HepG2 (cell line): ENCODE data around the gene HELZ2. TPM values are rescaled to one million over a fixed set of nuclear protein-coding genes. Genes with fewer than 3 reads are reported as not detected.
A peak's percentile ranks its signal among the peaks of the same experiment; 100 is the strongest.

Experiments
- AGO1 ChIP-seq: fragments of 200-400 bp; formaldehyde crosslinking; IDR thresholded peaks from 2 replicates; pipeline ENCODE4 v1.6.1; 2017; ENCODE audit warnings: mild to moderate bottlenecking, low read depth, low read length, moderate library complexity; ENCODE audit not compliant: poor library complexity, severe bottlenecking
- CHD2 ChIP-seq: IDR thresholded peaks from 2 replicates; pipeline ENCODE4 v1.6.1; 2011; ENCODE audit warnings: low read depth, low read length, improper control_type of control experiment
- FLYWCH1 ChIP-seq: sonication (generic); formaldehyde crosslinking; IDR thresholded peaks from 2 replicates; pipeline ENCODE4 v1.8.1; 2023; ENCODE audit warnings: mild to moderate bottlenecking, missing genetic modification reagents
- KLF11 ChIP-seq: IDR thresholded peaks from 2 replicates; pipeline ENCODE4 v1.6.1; 2016; ENCODE audit warnings: missing compliant biosample characterization
- MIXL1 ChIP-seq: IDR thresholded peaks from 2 replicates; pipeline ENCODE4 v1.6.1; 2016
- PTBP1 ChIP-seq: fragments of 200-400 bp; formaldehyde crosslinking; IDR thresholded peaks from 2 replicates; pipeline ENCODE4 v1.6.1; 2018; ENCODE audit warnings: low read length, low read depth; ENCODE audit not compliant: poor library complexity, severe bottlenecking
- RBAK ChIP-seq: sonication (generic); formaldehyde crosslinking; IDR thresholded peaks from 2 replicates; pipeline ENCODE4 v1.5.1; 2020; ENCODE audit warnings: mild to moderate bottlenecking, missing genetic modification reagents
- SP4 ChIP-seq: sonication (generic); formaldehyde crosslinking; IDR thresholded peaks from 2 replicates; pipeline ENCODE4 v1.8.1; 2023; ENCODE audit warnings: mild to moderate bottlenecking, missing genetic modification reagents
- SRF ChIP-seq: IDR thresholded peaks from 2 replicates; pipeline ENCODE4 v1.6.1; 2011; ENCODE audit warnings: mild to moderate bottlenecking, low read depth, low read length, moderate library complexity
- TCF7 ChIP-seq: sonication (generic); IDR thresholded peaks from 2 replicates; pipeline ENCODE4 v1.6.1; 2016; ENCODE audit warnings: antibody characterized with exemption, low read depth
- TSC22D2 ChIP-seq: sonication (generic); formaldehyde crosslinking; IDR thresholded peaks from 2 replicates; pipeline ENCODE4 v1.5.1; 2020; ENCODE audit warnings: missing genetic modification reagents, mild to moderate bottlenecking, borderline replicate concordance
- ZFP36L1 ChIP-seq: sonication (generic); formaldehyde crosslinking; IDR thresholded peaks from 2 replicates; pipeline ENCODE4 v1.8.0; 2022; ENCODE audit warnings: mild to moderate bottlenecking, missing genetic modification reagents, moderate library complexity
- ZNF292 ChIP-seq: sonication (generic); formaldehyde crosslinking; IDR thresholded peaks from 2 replicates; pipeline ENCODE4 v1.8.1; 2022; ENCODE audit warnings: mild to moderate bottlenecking, low read depth, missing genetic modification reagents, borderline replicate concordance
- ZNF383 ChIP-seq: sonication (generic); formaldehyde crosslinking; IDR thresholded peaks from 2 replicates; pipeline ENCODE4 v1.4.0; 2020; ENCODE audit warnings: missing genetic modification reagents, mild to moderate bottlenecking, borderline replicate concordance
- polyA plus RNA-seq, 8 experiments: library from polyadenylated mRNA; depleted of rRNA in 3 of 8; stranded (reverse) in 7 of 8; unstranded in 1 of 8; fragments of >200 nt; fragmentation: Illumina TruSeq in 4 of 8; extraction: Trizol in 4 of 8; gene quantifications; 2 replicates each; pipeline versions ENCODE4 v1.2.1 to v1.2.3, GENCODE V29; 2011 to 2016; ENCODE audit warnings: low read depth in 4 of 8, missing spikeins in 1 of 8, mixed read lengths in 1 of 8; ENCODE audit not compliant: insufficient read depth in 1 of 8
- total RNA-seq, 5 experiments: library from RNA; depleted of rRNA; stranded (reverse); fragments of >200 nt; fragmentation: Illumina TruSeq; extraction: Trizol; gene quantifications; 2 replicates each; pipeline ENCODE4 v1.2.3, GENCODE V29; 2016; ENCODE audit warnings: low read depth in 1 of 5
- TF ChIP-seq, protein P1 (sequence below): sonication (generic); formaldehyde crosslinking; IDR thresholded peaks from 2 replicates; pipeline ENCODE4 v1.4.0; 2020; ENCODE audit warnings: missing genetic modification reagents
- TF ChIP-seq, protein P2 (sequence below): fragments of 450-650 bp; IDR thresholded peaks from 2 replicates; pipeline ENCODE4 v1.6.1; 2017; ENCODE audit warnings: mild to moderate bottlenecking
- TF ChIP-seq, protein P3 (sequence below): sonication (generic); formaldehyde crosslinking; IDR thresholded peaks from 2 replicates; pipeline ENCODE4 v1.4.0; 2020; ENCODE audit warnings: missing genetic modification reagents, borderline replicate concordance
- TF ChIP-seq, protein P4 (sequence below): sonication (generic); formaldehyde crosslinking; IDR thresholded peaks from 2 replicates; pipeline ENCODE4 v1.4.0; 2020; ENCODE audit warnings: low read depth, missing genetic modification reagents

Gene HELZ2
- total and polyA plus RNA-seq, 2 of the 13 experiments (the other 11 are each of a cell fraction or from before 2014, with no cell fraction given), result 9.6 to 10.1 TPM

DNA sequence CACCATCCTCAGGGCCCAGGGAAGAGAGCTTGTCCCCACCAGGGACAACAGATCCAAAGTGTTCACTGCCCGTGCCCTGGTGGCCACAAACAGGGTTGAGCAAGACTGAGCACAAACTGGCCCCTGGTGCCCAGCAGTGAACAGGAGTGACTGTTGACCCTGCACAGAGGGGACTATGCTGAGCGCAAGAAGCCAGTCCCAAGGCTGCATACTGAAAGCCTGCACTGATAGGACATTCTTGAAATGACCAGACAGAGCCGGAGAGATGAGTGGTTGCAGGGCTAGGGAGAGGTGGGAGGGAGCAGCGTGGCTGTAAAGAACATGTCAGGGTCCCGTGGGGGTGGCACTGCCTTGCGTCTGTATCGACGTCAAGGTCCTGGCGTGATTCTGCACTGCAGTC, 23.0 kb downstream of the HELZ2 start (continued):
- TF ChIP-seq ZNF292 (CRISPR knock-in tag) (no peak), FLYWCH1 (no peak), RBAK (CRISPR knock-in tag) (no peak), TSC22D2 (CRISPR knock-in tag) (no peak), ZNF383 (CRISPR knock-in tag) (no peak), AGO1 (no peak), CHD2 (no peak), ZFP36L1 (CRISPR knock-in tag) (no peak), KLF11 (no peak), SRF (no peak), TCF7 (no peak), SP4 (CRISPR knock-in tag) (no peak), PTBP1 (no peak), MIXL1 (CRISPR knock-in tag) (no peak)
- TF ChIP-seq, protein P1, sequence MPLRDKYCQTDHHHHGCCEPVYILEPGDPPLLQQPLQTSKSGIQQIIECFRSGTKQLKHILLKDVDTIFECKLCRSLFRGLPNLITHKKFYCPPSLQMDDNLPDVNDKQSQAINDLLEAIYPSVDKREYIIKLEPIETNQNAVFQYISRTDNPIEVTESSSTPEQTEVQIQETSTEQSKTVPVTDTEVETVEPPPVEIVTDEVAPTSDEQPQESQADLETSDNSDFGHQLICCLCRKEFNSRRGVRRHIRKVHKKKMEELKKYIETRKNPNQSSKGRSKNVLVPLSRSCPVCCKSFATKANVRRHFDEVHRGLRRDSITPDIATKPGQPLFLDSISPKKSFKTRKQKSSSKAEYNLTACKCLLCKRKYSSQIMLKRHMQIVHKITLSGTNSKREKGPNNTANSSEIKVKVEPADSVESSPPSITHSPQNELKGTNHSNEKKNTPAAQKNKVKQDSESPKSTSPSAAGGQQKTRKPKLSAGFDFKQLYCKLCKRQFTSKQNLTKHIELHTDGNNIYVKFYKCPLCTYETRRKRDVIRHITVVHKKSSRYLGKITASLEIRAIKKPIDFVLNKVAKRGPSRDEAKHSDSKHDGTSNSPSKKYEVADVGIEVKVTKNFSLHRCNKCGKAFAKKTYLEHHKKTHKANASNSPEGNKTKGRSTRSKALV (CRISPR knock-in tag), result no peak
- TF ChIP-seq, protein P2, sequence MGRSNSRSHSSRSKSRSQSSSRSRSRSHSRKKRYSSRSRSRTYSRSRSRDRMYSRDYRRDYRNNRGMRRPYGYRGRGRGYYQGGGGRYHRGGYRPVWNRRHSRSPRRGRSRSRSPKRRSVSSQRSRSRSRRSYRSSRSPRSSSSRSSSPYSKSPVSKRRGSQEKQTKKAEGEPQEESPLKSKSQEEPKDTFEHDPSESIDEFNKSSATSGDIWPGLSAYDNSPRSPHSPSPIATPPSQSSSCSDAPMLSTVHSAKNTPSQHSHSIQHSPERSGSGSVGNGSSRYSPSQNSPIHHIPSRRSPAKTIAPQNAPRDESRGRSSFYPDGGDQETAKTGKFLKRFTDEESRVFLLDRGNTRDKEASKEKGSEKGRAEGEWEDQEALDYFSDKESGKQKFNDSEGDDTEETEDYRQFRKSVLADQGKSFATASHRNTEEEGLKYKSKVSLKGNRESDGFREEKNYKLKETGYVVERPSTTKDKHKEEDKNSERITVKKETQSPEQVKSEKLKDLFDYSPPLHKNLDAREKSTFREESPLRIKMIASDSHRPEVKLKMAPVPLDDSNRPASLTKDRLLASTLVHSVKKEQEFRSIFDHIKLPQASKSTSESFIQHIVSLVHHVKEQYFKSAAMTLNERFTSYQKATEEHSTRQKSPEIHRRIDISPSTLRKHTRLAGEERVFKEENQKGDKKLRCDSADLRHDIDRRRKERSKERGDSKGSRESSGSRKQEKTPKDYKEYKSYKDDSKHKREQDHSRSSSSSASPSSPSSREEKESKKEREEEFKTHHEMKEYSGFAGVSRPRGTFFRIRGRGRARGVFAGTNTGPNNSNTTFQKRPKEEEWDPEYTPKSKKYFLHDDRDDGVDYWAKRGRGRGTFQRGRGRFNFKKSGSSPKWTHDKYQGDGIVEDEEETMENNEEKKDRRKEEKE, result no peak
- TF ChIP-seq, protein P3, sequence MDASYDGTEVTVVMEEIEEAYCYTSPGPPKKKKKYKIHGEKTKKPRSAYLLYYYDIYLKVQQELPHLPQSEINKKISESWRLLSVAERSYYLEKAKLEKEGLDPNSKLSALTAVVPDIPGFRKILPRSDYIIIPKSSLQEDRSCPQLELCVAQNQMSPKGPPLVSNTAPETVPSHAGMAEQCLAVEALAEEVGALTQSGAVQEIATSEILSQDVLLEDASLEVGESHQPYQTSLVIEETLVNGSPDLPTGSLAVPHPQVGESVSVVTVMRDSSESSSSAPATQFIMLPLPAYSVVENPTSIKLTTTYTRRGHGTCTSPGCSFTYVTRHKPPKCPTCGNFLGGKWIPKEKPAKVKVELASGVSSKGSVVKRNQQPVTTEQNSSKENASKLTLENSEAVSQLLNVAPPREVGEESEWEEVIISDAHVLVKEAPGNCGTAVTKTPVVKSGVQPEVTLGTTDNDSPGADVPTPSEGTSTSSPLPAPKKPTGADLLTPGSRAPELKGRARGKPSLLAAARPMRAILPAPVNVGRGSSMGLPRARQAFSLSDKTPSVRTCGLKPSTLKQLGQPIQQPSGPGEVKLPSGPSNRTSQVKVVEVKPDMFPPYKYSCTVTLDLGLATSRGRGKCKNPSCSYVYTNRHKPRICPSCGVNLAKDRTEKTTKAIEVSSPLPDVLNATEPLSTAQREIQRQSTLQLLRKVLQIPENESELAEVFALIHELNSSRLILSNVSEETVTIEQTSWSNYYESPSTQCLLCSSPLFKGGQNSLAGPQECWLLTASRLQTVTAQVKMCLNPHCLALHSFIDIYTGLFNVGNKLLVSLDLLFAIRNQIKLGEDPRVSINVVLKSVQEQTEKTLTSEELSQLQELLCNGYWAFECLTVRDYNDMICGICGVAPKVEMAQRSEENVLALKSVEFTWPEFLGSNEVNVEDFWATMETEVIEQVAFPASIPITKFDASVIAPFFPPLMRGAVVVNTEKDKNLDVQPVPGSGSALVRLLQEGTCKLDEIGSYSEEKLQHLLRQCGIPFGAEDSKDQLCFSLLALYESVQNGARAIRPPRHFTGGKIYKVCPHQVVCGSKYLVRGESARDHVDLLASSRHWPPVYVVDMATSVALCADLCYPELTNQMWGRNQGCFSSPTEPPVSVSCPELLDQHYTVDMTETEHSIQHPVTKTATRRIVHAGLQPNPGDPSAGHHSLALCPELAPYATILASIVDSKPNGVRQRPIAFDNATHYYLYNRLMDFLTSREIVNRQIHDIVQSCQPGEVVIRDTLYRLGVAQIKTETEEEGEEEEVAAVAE (CRISPR knock-in tag), result peak; percentile 76; the same call in 1 of the 2 replicates
- TF ChIP-seq, protein P4, sequence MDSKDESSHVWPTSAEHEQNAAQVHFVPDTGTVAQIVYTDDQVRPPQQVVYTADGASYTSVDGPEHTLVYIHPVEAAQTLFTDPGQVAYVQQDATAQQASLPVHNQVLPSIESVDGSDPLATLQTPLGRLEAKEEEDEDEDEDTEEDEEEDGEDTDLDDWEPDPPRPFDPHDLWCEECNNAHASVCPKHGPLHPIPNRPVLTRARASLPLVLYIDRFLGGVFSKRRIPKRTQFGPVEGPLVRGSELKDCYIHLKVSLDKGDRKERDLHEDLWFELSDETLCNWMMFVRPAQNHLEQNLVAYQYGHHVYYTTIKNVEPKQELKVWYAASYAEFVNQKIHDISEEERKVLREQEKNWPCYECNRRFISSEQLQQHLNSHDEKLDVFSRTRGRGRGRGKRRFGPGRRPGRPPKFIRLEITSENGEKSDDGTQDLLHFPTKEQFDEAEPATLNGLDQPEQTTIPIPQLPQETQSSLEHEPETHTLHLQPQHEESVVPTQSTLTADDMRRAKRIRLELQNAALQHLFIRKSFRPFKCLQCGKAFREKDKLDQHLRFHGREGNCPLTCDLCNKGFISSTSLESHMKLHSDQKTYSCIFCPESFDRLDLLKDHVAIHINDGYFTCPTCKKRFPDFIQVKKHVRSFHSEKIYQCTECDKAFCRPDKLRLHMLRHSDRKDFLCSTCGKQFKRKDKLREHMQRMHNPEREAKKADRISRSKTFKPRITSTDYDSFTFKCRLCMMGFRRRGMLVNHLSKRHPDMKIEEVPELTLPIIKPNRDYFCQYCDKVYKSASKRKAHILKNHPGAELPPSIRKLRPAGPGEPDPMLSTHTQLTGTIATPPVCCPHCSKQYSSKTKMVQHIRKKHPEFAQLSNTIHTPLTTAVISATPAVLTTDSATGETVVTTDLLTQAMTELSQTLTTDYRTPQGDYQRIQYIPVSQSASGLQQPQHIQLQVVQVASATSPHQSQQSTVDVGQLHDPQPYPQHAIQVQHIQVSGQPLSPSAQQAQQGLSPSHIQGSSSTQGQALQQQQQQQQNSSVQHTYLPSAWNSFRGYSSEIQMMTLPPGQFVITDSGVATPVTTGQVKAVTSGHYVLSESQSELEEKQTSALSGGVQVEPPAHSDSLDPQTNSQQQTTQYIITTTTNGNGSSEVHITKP (CRISPR knock-in tag), result no peak
